H9 (cell line): Measurements from ENCODE around the gene GPR87. TPM values are rescaled to one million over a fixed set of nuclear protein-coding genes. Genes with fewer than 3 reads are reported as not detected.

ENCODE experiments used
- DNase-seq: peaks from one replicate; pipeline ENCODE4 v3.0.0-alpha.2; 2017
- H2AFZ ChIP-seq: one replicate; pipeline ENCODE4 v1.6.1; 2013; ENCODE audit warnings: mild to moderate bottlenecking, low read length, control low read depth, moderate library complexity
- H2AK5ac ChIP-seq: 2 replicates; pipeline ENCODE4 v1.6.1; 2013; ENCODE audit warnings: low read length, control low read depth, mixed read lengths; ENCODE audit not compliant: insufficient read length
- H2BK120ac ChIP-seq: one replicate; pipeline ENCODE4 v1.6.1; 2013; ENCODE audit warnings: low read depth, mild to moderate bottlenecking, low read length, control low read depth, inconsistent platforms; ENCODE audit not compliant: poor library complexity, severe bottlenecking
- H2BK12ac ChIP-seq: 2 replicates; pipeline ENCODE4 v1.6.1; 2013; ENCODE audit warnings: low read length, control low read depth, mixed read lengths, low read depth; ENCODE audit not compliant: insufficient read length
- H2BK15ac ChIP-seq: 2 replicates; pipeline ENCODE4 v1.6.1; 2013; ENCODE audit warnings: low read depth, low read length, control low read depth
- H2BK20ac ChIP-seq: one replicate; pipeline ENCODE4 v1.6.1; 2013; ENCODE audit warnings: low read depth, mild to moderate bottlenecking, low read length, control low read depth, inconsistent platforms; ENCODE audit not compliant: poor library complexity, severe bottlenecking
- H2BK5ac ChIP-seq: 2 replicates; pipeline ENCODE4 v1.6.1; 2013; ENCODE audit warnings: low read length, control low read depth, mixed read lengths; ENCODE audit not compliant: insufficient read length
- H3K14ac ChIP-seq: 2 replicates; pipeline ENCODE4 v1.6.1; 2013; ENCODE audit warnings: low read length, control low read depth; ENCODE audit not compliant: insufficient read depth
- H3K18ac ChIP-seq: 2 replicates; pipeline ENCODE4 v1.6.1; 2013; ENCODE audit warnings: low read depth, mild to moderate bottlenecking, mixed read lengths, low read length, control low read depth; ENCODE audit not compliant: insufficient read length
- H3K23ac ChIP-seq: 2 replicates; pipeline ENCODE4 v1.6.1; 2013; ENCODE audit warnings: low read length, control low read depth, mixed read lengths, low read depth; ENCODE audit not compliant: insufficient read length
- H3K23me2 ChIP-seq: 2 replicates; pipeline ENCODE4 v1.6.1; 2013; ENCODE audit warnings: low read depth, mild to moderate bottlenecking, mixed read lengths, low read length, control low read depth; ENCODE audit not compliant: insufficient read length, poor library complexity, severe bottlenecking
- H3K27ac ChIP-seq: 2 replicates; pipeline ENCODE4 v1.5.1; 2013; ENCODE audit warnings: low read length, control low read depth, mixed read lengths, low read depth; ENCODE audit not compliant: insufficient read length
- H3K27me3 ChIP-seq: 2 replicates; pipeline ENCODE4 v1.6.1; 2013; ENCODE audit warnings: low read length, control low read depth, inconsistent platforms; ENCODE audit not compliant: insufficient read depth
- H3K4ac ChIP-seq: 2 replicates; pipeline ENCODE4 v1.6.1; 2013; ENCODE audit warnings: low read depth, mild to moderate bottlenecking, control low read depth, inconsistent platforms, low read length, moderate library complexity
- H3K4me1 ChIP-seq: 2 replicates; pipeline ENCODE4 v1.6.1; 2013; ENCODE audit warnings: low read length, control low read depth, inconsistent platforms; ENCODE audit not compliant: insufficient read depth
- H3K4me2 ChIP-seq: 2 replicates; pipeline ENCODE4 v1.6.1; 2013; ENCODE audit warnings: low read length, control low read depth, mixed read lengths; ENCODE audit not compliant: insufficient read length, insufficient read depth
- H3K56ac ChIP-seq: 2 replicates; pipeline ENCODE4 v1.6.1; 2013; ENCODE audit warnings: low read depth, mild to moderate bottlenecking, mixed read lengths, low read length, control low read depth; ENCODE audit not compliant: insufficient read length
- H3K79me1 ChIP-seq: 2 replicates; pipeline ENCODE4 v1.6.1; 2013; ENCODE audit warnings: low read depth, mild to moderate bottlenecking, moderate library complexity, low read length, control low read depth, inconsistent platforms; ENCODE audit not compliant: insufficient read depth, poor library complexity, severe bottlenecking
- H3K79me2 ChIP-seq: 2 replicates; pipeline ENCODE4 v1.6.1; 2013; ENCODE audit warnings: low read length, control low read depth, inconsistent platforms; ENCODE audit not compliant: insufficient read depth
- H3K9ac ChIP-seq: 2 replicates; pipeline ENCODE4 v1.6.1; 2013; ENCODE audit warnings: low read length, control low read depth, mixed read lengths; ENCODE audit not compliant: insufficient read length; ENCODE audit errors: extremely low read depth
- H3K9me3 ChIP-seq: one replicate; pipeline ENCODE4 v1.6.1; 2013; ENCODE audit warnings: low read depth, low read length, inconsistent platforms; ENCODE audit not compliant: control insufficient read depth
- H3T11ph ChIP-seq: one replicate; pipeline ENCODE4 v1.6.1; 2013; ENCODE audit warnings: mild to moderate bottlenecking, low read length, control low read depth, inconsistent platforms
- H4K20me1 ChIP-seq: one replicate; pipeline ENCODE4 v1.6.1; 2013; ENCODE audit not compliant: control insufficient read depth, insufficient read length, insufficient read depth
- H4K5ac ChIP-seq: 2 replicates; pipeline ENCODE4 v1.6.1; 2013; ENCODE audit warnings: low read depth, mild to moderate bottlenecking, mixed read lengths, low read length, control low read depth; ENCODE audit not compliant: insufficient read length
- H4K8ac ChIP-seq: replicated peaks from 2 replicates; pipeline ENCODE4 v1.6.1; 2013; ENCODE audit warnings: low read length, control low read depth, mixed read lengths, low read depth; ENCODE audit not compliant: insufficient read length
- H4K91ac ChIP-seq: 2 replicates; pipeline ENCODE4 v1.6.1; 2013; ENCODE audit warnings: low read depth, mild to moderate bottlenecking, moderate library complexity, mixed read lengths, low read length, control low read depth; ENCODE audit not compliant: insufficient read length
- H3K27ac Mint-ChIP-seq, 3 experiments: 2 replicates in 2 of 3; 3 replicates in 1 of 3; pipeline ENCODE4 v1.8.0; 2020 to 2021; ENCODE audit warnings: mixed read lengths in 3 of 3, mild to moderate bottlenecking in 1 of 3, moderate library complexity in 1 of 3
- H3K27me3 Mint-ChIP-seq: 2 replicates; pipeline ENCODE4 v1.8.0; 2021; ENCODE audit warnings: low read depth, mild to moderate bottlenecking, moderate library complexity, mixed read lengths
- H3K36me3 Mint-ChIP-seq, 3 experiments: 2 replicates in 2 of 3; 3 replicates in 1 of 3; pipeline ENCODE4 v1.8.0; 2020 to 2021; ENCODE audit warnings: low read depth in 3 of 3, mixed read lengths in 3 of 3; ENCODE audit not compliant: insufficient read depth in 1 of 3
- H3K4me1 Mint-ChIP-seq, 2 experiments: 2 replicates each; pipeline ENCODE4 v1.8.0; 2020; ENCODE audit warnings: mixed read lengths in 2 of 2
- H3K4me3 Mint-ChIP-seq, 2 experiments: 2 replicates in 1 of 2; 3 replicates in 1 of 2; pipeline ENCODE4 v1.8.0; 2020 to 2021; ENCODE audit warnings: mild to moderate bottlenecking in 2 of 2, mixed read lengths in 2 of 2, moderate library complexity in 1 of 2
- H3K9me3 Mint-ChIP-seq, 2 experiments: 2 replicates in 1 of 2; 3 replicates in 1 of 2; pipeline ENCODE4 v1.8.0; 2020; ENCODE audit warnings: mild to moderate bottlenecking in 2 of 2, mixed read lengths in 2 of 2, moderate library complexity in 1 of 2
- WGBS: extraction: QIAGEN DNeasy Blood & Tissue Kit; methylation state at CpG from one replicate; pipeline ENCODE4 v1.1.7; 2013; ENCODE audit warnings: missing lambda C conversion rate, low lambda C conversion rate, mixed read lengths; ENCODE audit not compliant: insufficient read length; ENCODE audit errors: extremely low coverage; 5-methylcytosine and 5-hydroxymethylcytosine counted together
- total RNA-seq: library from RNA; stranded (reverse); gene quantifications from 2 replicates; pipeline ENCODE4 v1.2.1, GENCODE V29; 2021
- TF ChIP-seq, protein P1 (sequence below): fragments of 200-600 bp; sonication (generic); conservative IDR thresholded peaks from 3 replicates; pipeline ENCODE4 v1.8.0; 2021; ENCODE audit warnings: antibody characterized with exemption, mild to moderate bottlenecking

GPR87 gene
- total RNA-seq, 1 experiment from 2014 or later: 0.33 TPM

GRCh38 chr3:151269631-151270030 is 47.0 kb downstream of the GPR87 start:
- no peaks in the 10 kb centered on the region for H3K27me3 ChIP-seq
- H3K27me3 Mint-ChIP-seq: no peaks in the 10 kb centered on the region
- no peak overlapping the region for H2BK20ac ChIP-seq
- peaks cover 15 to 18% of the 10 kb centered on the region in 2 experiments for H3K4me1 Mint-ChIP-seq
- H2AK5ac ChIP-seq: no peak overlapping the region
- no peak overlapping the region for H3K4me3 Mint-ChIP-seq
- no peaks in the 10 kb centered on the region for H3K9me3 Mint-ChIP-seq
- H2AFZ ChIP-seq: no peak overlapping the region
- H4K8ac ChIP-seq: no peak overlapping the region
- no peaks in the 10 kb centered on the region for H4K20me1 ChIP-seq
- no peak overlapping the region for H2BK5ac ChIP-seq
- H3K23ac ChIP-seq: no peak overlapping the region
- H3K56ac ChIP-seq: no peak overlapping the region
- no peak overlapping the region for H3K4ac ChIP-seq
- no peak overlapping the region for H2BK120ac ChIP-seq
- H3K18ac ChIP-seq: no peak overlapping the region
- H3K9ac ChIP-seq: no peak overlapping the region
- TF ChIP-seq, protein P1, sequence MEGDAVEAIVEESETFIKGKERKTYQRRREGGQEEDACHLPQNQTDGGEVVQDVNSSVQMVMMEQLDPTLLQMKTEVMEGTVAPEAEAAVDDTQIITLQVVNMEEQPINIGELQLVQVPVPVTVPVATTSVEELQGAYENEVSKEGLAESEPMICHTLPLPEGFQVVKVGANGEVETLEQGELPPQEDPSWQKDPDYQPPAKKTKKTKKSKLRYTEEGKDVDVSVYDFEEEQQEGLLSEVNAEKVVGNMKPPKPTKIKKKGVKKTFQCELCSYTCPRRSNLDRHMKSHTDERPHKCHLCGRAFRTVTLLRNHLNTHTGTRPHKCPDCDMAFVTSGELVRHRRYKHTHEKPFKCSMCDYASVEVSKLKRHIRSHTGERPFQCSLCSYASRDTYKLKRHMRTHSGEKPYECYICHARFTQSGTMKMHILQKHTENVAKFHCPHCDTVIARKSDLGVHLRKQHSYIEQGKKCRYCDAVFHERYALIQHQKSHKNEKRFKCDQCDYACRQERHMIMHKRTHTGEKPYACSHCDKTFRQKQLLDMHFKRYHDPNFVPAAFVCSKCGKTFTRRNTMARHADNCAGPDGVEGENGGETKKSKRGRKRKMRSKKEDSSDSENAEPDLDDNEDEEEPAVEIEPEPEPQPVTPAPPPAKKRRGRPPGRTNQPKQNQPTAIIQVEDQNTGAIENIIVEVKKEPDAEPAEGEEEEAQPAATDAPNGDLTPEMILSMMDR: no peak
- no peaks in the 10 kb centered on the region for H3K9me3 ChIP-seq
- H3K79me1 ChIP-seq: no peaks in the 10 kb centered on the region
- H4K5ac ChIP-seq: no peak overlapping the region
- no peak overlapping the region for H2BK12ac ChIP-seq
- H3K27ac ChIP-seq: no peak overlapping the region
- H3K79me2 ChIP-seq: no peaks in the 10 kb centered on the region
- H3K4me2 ChIP-seq: no peak overlapping the region
- H3K27ac Mint-ChIP-seq: peak overlapping the region in 1 of 3 experiments; percentile 4; a peak in 2 of 7 replicates
- no peak overlapping the region for H4K91ac ChIP-seq
- no peaks in the 10 kb centered on the region for H3K23me2 ChIP-seq
- H3K36me3 Mint-ChIP-seq: peaks cover 0 to 7% (median 3%) of the 10 kb centered on the region in 3 experiments; a peak in 3 of 7 replicates
- 100% methylated on average over 1 of the region's 5 CpGs for WGBS
- peaks cover 2% of the 10 kb centered on the region; the same call in 1 of the 2 replicates for H3K4me1 ChIP-seq
- no peak overlapping the region for H2BK15ac ChIP-seq
- no peak overlapping the region for H3T11ph ChIP-seq
- no peak overlapping the region for H3K14ac ChIP-seq
- no peak for DNase-seq
